Mesenchymal stem cell (in vitro differentiated cells and primary cell): Measurements from ENCODE around the gene PMIS2.
"Not testable (repeated sequence)": the region's sequence is repeated elsewhere in the genome, so short reads cannot be mapped to it uniquely, and the experiment has no call there.

Source experiments
- DNase-seq: peaks from one replicate; pipeline ENCODE4 v3.0.0-alpha.2; 2013
- H2AFZ ChIP-seq: one replicate; pipeline ENCODE4 v1.6.1; 2013; ENCODE audit warnings: low read depth, mild to moderate bottlenecking, control low read depth, inconsistent platforms, low read length, moderate library complexity
- H2AK5ac ChIP-seq: 2 replicates; pipeline ENCODE4 v1.6.1; 2013; ENCODE audit warnings: low read length, moderate library complexity, mild to moderate bottlenecking, inconsistent platforms; ENCODE audit not compliant: severe bottlenecking
- H2BK120ac ChIP-seq: one replicate; pipeline ENCODE4 v1.6.1; 2013; ENCODE audit warnings: low read depth, mild to moderate bottlenecking, inconsistent platforms, low read length, moderate library complexity
- H2BK12ac ChIP-seq, 2 experiments: one replicate each; pipeline ENCODE4 v1.6.1; 2013; ENCODE audit warnings: inconsistent platforms in 2 of 2, low read length in 2 of 2, mild to moderate bottlenecking in 2 of 2, moderate library complexity in 2 of 2, control low read depth in 1 of 2
- H2BK15ac ChIP-seq: one replicate; pipeline ENCODE4 v1.6.1; 2013; ENCODE audit warnings: mild to moderate bottlenecking, low read depth, inconsistent platforms; ENCODE audit not compliant: poor library complexity, severe bottlenecking
- H2BK5ac ChIP-seq: 2 replicates; pipeline ENCODE4 v1.6.1; 2013; ENCODE audit warnings: low read depth, mild to moderate bottlenecking, low read length, control low read depth, inconsistent platforms; ENCODE audit not compliant: poor library complexity, severe bottlenecking
- H3K14ac ChIP-seq, 2 experiments: one replicate each; pipeline ENCODE4 v1.6.1; 2013; ENCODE audit warnings: inconsistent platforms in 2 of 2, low read length in 2 of 2, control low read depth in 1 of 2, mild to moderate bottlenecking in 1 of 2, moderate library complexity in 1 of 2
- H3K18ac ChIP-seq, 2 experiments: one replicate each; pipeline ENCODE4 v1.6.1; 2013; ENCODE audit warnings: inconsistent platforms in 2 of 2, low read length in 2 of 2, control low read depth in 1 of 2, low read depth in 1 of 2, mild to moderate bottlenecking in 1 of 2
- H3K23ac ChIP-seq, 2 experiments: one replicate each; pipeline ENCODE4 v1.6.1; 2013; ENCODE audit warnings: inconsistent platforms in 2 of 2, low read length in 2 of 2, mild to moderate bottlenecking in 2 of 2, moderate library complexity in 2 of 2, control low read depth in 1 of 2
- H3K27ac ChIP-seq: 2 replicates; pipeline ENCODE4 v1.5.1; 2013; ENCODE audit warnings: mild to moderate bottlenecking, moderate library complexity, low read length, control low read depth, inconsistent platforms; ENCODE audit not compliant: poor library complexity, severe bottlenecking
- H3K27me3 ChIP-seq, 2 experiments: 2 replicates each; pipeline versions ENCODE4 v1.6.1 to v1.7.0; 2013; ENCODE audit warnings: low read length in 2 of 2, mild to moderate bottlenecking in 2 of 2, moderate library complexity in 2 of 2, control low read depth in 1 of 2, inconsistent platforms in 1 of 2; ENCODE audit not compliant: control insufficient read depth in 1 of 2, insufficient read depth in 1 of 2
- H3K36me3 ChIP-seq, 2 experiments: 2 replicates each; pipeline versions ENCODE4 v1.6.1 to v1.7.0; 2013; ENCODE audit warnings: low read length in 2 of 2, control low read depth in 1 of 2, inconsistent platforms in 1 of 2, low read depth in 1 of 2, mild to moderate bottlenecking in 1 of 2; ENCODE audit not compliant: insufficient read depth in 2 of 2, control insufficient read depth in 1 of 2
- H3K4ac ChIP-seq, 2 experiments: one replicate each; pipeline ENCODE4 v1.6.1; 2013; ENCODE audit warnings: inconsistent platforms in 2 of 2, low read length in 2 of 2, mild to moderate bottlenecking in 2 of 2, moderate library complexity in 2 of 2, control low read depth in 1 of 2, low read depth in 1 of 2
- H3K4me1 ChIP-seq: 2 replicates; pipeline ENCODE4 v1.6.1; 2013; ENCODE audit warnings: low read depth, low read length, control low read depth; ENCODE audit not compliant: control insufficient read depth, insufficient read depth
- H3K4me2 ChIP-seq: 2 replicates; pipeline ENCODE4 v1.6.1; 2013; ENCODE audit warnings: low read length, mild to moderate bottlenecking, inconsistent platforms; ENCODE audit not compliant: poor library complexity, severe bottlenecking
- H3K4me3 ChIP-seq, 2 experiments: 2 replicates each; pipeline versions ENCODE4 v1.5.1 to v1.7.0; 2013; ENCODE audit warnings: low read length in 2 of 2, mild to moderate bottlenecking in 2 of 2, control low read depth in 1 of 2, low read depth in 1 of 2; ENCODE audit not compliant: insufficient read depth in 1 of 2
- H3K79me1 ChIP-seq: replicated peaks from 2 replicates; pipeline ENCODE4 v1.6.1; 2013; ENCODE audit warnings: mild to moderate bottlenecking, control low read depth, low read length, inconsistent platforms; ENCODE audit not compliant: poor library complexity, severe bottlenecking
- H3K9ac ChIP-seq: 2 replicates; pipeline ENCODE4 v1.7.0; 2013; ENCODE audit warnings: mild to moderate bottlenecking, low read length, moderate library complexity
- H3K9me3 ChIP-seq: 2 replicates; pipeline ENCODE4 v1.7.0; 2013; ENCODE audit warnings: mild to moderate bottlenecking, low read length; ENCODE audit not compliant: control insufficient read depth
- H4K8ac ChIP-seq: one replicate; pipeline ENCODE4 v1.6.1; 2013; ENCODE audit warnings: inconsistent platforms, mild to moderate bottlenecking, low read length, moderate library complexity
- H4K91ac ChIP-seq: one replicate; pipeline ENCODE4 v1.6.1; 2013; ENCODE audit warnings: mild to moderate bottlenecking, low read length, inconsistent platforms
- WGBS: methylation state at CpG from one replicate; pipeline ENCODE4 v1.1.7; 2013; ENCODE audit warnings: mixed read lengths; 5-methylcytosine and 5-hydroxymethylcytosine counted together

The PMIS2 gene

DNA sequence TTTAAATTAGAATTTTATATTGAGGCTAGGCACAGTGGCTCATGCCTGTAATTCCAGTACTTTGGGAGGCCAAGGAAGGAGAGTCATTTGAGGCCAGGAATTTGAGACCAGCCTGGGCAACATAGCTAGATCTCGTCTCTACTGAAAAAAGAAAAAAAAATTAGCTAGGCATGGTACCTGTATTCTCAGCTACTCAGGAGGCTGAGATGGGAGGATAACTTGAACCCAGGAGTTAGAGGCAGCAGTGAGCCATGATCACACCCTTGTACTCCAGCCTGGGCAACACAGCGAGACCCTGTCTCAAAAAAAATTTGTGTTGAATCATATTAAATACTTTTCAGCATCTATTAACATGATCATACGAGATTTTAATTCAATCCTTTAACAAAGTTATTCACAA is 4.9 kb downstream of the PMIS2 start:
- H3K36me3 ChIP-seq, result no peaks in the 10 kb centered on the region
- H3K9me3 ChIP-seq, result no peaks in the 10 kb centered on the region
- no peak overlapping the region for H3K4me3 ChIP-seq
- no peak overlapping the region for H4K8ac ChIP-seq
- H3K79me1 ChIP-seq, result no peaks in the 10 kb centered on the region
- no peak overlapping the region for H3K18ac ChIP-seq
- no peak overlapping the region for H4K91ac ChIP-seq
- no peak overlapping the region for H3K4me2 ChIP-seq
- H3K9ac ChIP-seq, result no peak overlapping the region
- no peak overlapping the region for H2BK5ac ChIP-seq
- no peak overlapping the region for H2BK12ac ChIP-seq
- WGBS, result 95% methylated on average over 1 of the region's 3 CpGs
- H3K4ac ChIP-seq, result no peak overlapping the region
- DNase-seq, result no peak
- peaks cover 0 to 36% of the 10 kb centered on the region in 2 experiments for H3K27me3 ChIP-seq
- H2BK120ac ChIP-seq, result no peak overlapping the region
- no peak overlapping the region for H3K14ac ChIP-seq
- no peak overlapping the region for H2AFZ ChIP-seq
- no peaks in the 10 kb centered on the region for H3K4me1 ChIP-seq
- H3K27ac ChIP-seq, result no peak overlapping the region
- H2AK5ac ChIP-seq, result no peak overlapping the region
- H3K23ac ChIP-seq, result no peak overlapping the region
- H2BK15ac ChIP-seq, result no peak overlapping the region

GRCh38 chr19:35592226-35592625 is 6.3 kb downstream of the PMIS2 start:
- Histone ChIP-seq H3K4ac (no peak overlapping the region), H4K91ac (no peak overlapping the region), H3K9ac (no peak overlapping the region), H2BK12ac (no peak overlapping the region), H3K27ac (no peak overlapping the region), H4K8ac (no peak overlapping the region), H3K79me1 (no peaks in the 10 kb centered on the region), H3K18ac (no peak overlapping the region), H3K36me3 (no peaks in the 10 kb centered on the region), H3K27me3 (peaks cover 0 to 33% of the 10 kb centered on the region in 2 experiments), H3K4me1 (no peaks in the 10 kb centered on the region), H2BK5ac (no peak overlapping the region), H3K4me2 (no peak overlapping the region), H3K9me3 (no peaks in the 10 kb centered on the region), H2BK15ac (no peak overlapping the region), H3K14ac (no peak overlapping the region), H2AFZ (no peak overlapping the region), H3K4me3 (no peak overlapping the region), H2BK120ac (no peak overlapping the region), H3K23ac (no peak overlapping the region), H2AK5ac (no peak overlapping the region)
- peak; percentile 24 for DNase-seq
- 30% methylated on average over 8 of the region's 8 CpGs for WGBS

DNA sequence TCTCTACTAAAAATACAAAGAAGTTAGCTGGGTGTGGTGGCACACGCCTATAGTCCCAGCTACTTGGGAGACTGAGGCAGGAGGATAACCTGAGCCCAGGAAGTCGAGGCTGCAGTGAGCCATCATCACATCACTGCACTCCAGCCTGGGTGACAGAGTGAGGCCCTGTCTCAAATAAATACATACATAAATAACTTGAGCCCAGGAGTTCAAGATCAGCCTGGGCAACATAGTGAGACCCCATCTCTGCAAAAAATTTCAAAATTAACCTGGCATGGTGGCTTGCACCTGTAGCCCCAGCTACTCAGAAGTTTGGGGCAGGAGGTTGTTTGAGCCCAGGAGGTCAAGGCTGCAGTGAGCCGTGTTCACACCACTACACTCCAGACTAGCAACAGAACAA is 9.1 kb downstream of the PMIS2 start:
- H3K4me1 ChIP-seq, H2AFZ ChIP-seq, H4K8ac ChIP-seq, H2BK15ac ChIP-seq, H3K4ac ChIP-seq, DNase-seq, H3K4me2 ChIP-seq, H3K4me3 ChIP-seq, H3K9ac ChIP-seq, H2BK120ac ChIP-seq, H2BK5ac ChIP-seq, H3K27ac ChIP-seq, H2AK5ac ChIP-seq, H3K14ac ChIP-seq, H3K79me1 ChIP-seq, H3K23ac ChIP-seq, H3K36me3 ChIP-seq, H3K9me3 ChIP-seq, H4K91ac ChIP-seq, H3K18ac ChIP-seq, H2BK12ac ChIP-seq: not testable (repeated sequence)
- H3K27me3 ChIP-seq, result peaks cover 0 to 13% of the 10 kb centered on the region in 2 experiments
- 61% methylated on average over 3 of the region's 3 CpGs for WGBS

DNA sequence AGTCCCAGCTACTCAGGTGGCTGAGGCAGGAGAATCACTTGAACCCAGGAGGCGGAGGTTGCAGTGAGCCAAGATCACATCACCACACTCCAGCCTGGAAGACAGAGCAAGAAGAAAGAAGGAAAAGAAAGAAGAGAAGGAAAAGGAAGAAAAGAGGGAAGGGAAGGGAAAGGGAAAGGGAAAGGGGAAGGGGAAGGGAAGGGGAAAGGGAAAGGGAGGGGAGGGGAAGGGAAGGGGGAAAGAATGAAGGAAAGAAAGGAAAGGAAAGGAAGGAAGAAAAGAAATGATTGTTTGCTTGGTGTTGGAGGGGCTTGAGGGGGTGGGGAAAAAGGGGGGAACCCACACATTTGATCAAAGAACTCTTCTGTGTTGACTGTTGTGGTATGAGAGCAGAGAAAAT is 10.0 kb downstream of the PMIS2 start:
- Histone ChIP-seq H2BK5ac (no peak overlapping the region), H3K23ac (no peak overlapping the region), H2AK5ac (no peak overlapping the region), H3K9me3 (no peaks in the 10 kb centered on the region), H3K36me3 (no peaks in the 10 kb centered on the region), H3K9ac (no peak overlapping the region), H3K27me3 (peaks cover 0 to 14% of the 10 kb centered on the region in 2 experiments), H3K14ac (no peak overlapping the region), H3K4ac (no peak overlapping the region), H2BK12ac (no peak overlapping the region), H3K79me1 (no peaks in the 10 kb centered on the region), H3K4me2 (no peak overlapping the region), H3K4me3 (no peak overlapping the region), H2BK120ac (no peak overlapping the region), H4K8ac (no peak overlapping the region), H2AFZ (no peak overlapping the region), H4K91ac (no peak overlapping the region), H3K18ac (no peak overlapping the region), H3K4me1 (no peaks in the 10 kb centered on the region), H2BK15ac (no peak overlapping the region), H3K27ac (no peak overlapping the region)
- WGBS, result 100% methylated on average over 1 of the region's 1 CpG
- DNase-seq, result no peak
